ENCODE measurements around the gene WFIKKN1. TPM values are rescaled to one million over a fixed set of nuclear protein-coding genes. Genes with fewer than 3 reads are reported as not detected.

Gene WFIKKN1
- total RNA-seq, 4 donors from 2014 or later: 2.3 to 13.1 (median 4.2) TPM

- Histone ChIP-seq H3K27me3 (no peaks in the 10 kb centered on the region), H3K4me3 (no peak overlapping the region), H3K4me1 (peaks cover 0 to 14% (median 12%) of the 10 kb centered on the region in 4 donors), H3K9me3 (no peaks in the 10 kb centered on the region), H3K36me3 (no peaks in the 10 kb centered on the region), H3K27ac (no peak overlapping the region)
- WGBS, 2 donors (ENCODE audit: low coverage in 1 of 2): 89% methylated on average over 29 of the region's 33 CpGs; no CpG with 5 or more reads in 1 of the 2 donors
- TF ChIP-seq CTCF (IDR thresholded peaks at IDR 0.05) (no peak), EP300 (IDR thresholded peaks at IDR 0.05; ENCODE audit: low read depth) (no peak), POLR2A (IDR thresholded peaks at IDR 0.05) (no peak), POLR2AphosphoS5 (IDR thresholded peaks at IDR 0.05) (no peak)
- DNase-seq: no peak
- in situ Hi-C loops (cut with MboI; ENCODE audit: low pct_ligation_motif_present in 1 of 4, low pct_unique_long_range_greater_than_20kb in 1 of 4, low sequenced_read_pairs in 3 of 4) (no loop called here), intact Hi-C loops (cut with DNase I; ENCODE audit: low total_unique reads) (no loop called here)
Observed at GRCh38 chr16:628321-629061, 2.3 kb upstream of the WFIKKN1 start.

- in situ Hi-C loops (cut with MboI; ENCODE audit: low pct_ligation_motif_present in 1 of 4, low pct_unique_long_range_greater_than_20kb in 1 of 4, low sequenced_read_pairs in 3 of 4): no loop called here
- H3K36me3 ChIP-seq: no peaks in the 10 kb centered on the region
Observed at GRCh38 chr16:629185-629832, 1.5 kb upstream of the WFIKKN1 start.

GRCh38 chr16:629833-630248 lies 944 bp upstream of the WFIKKN1 start:
- no peak overlapping the region for H3K4me3 ChIP-seq
- no peaks in the 10 kb centered on the region for H3K27me3 ChIP-seq
- H3K4me1 ChIP-seq: peaks cover under 1 to 14% (median 13%) of the 10 kb centered on the region in 4 donors
- WGBS, 2 donors (ENCODE audit: low coverage in 1 of 2): 60% methylated on average over 10 of the region's 11 CpGs; no CpG with 5 or more reads in 1 of the 2 donors
- no peak for DNase-seq
- no peak overlapping the region for H3K27ac ChIP-seq
- intact Hi-C loops (cut with DNase I; ENCODE audit: low total_unique reads): loop anchor here (2.0 kb wide), 1 partner anchor 35 kb away; no protein-coding TSS in a partner anchor
- in situ Hi-C loops (cut with MboI; ENCODE audit: low pct_ligation_motif_present in 1 of 4, low pct_unique_long_range_greater_than_20kb in 1 of 4, low sequenced_read_pairs in 3 of 4): no loop called here
- no peaks in the 10 kb centered on the region for H3K9me3 ChIP-seq
- no peaks in the 10 kb centered on the region for H3K36me3 ChIP-seq
- TF ChIP-seq POLR2A (IDR thresholded peaks at IDR 0.05): no peak
- TF ChIP-seq POLR2AphosphoS5 (IDR thresholded peaks at IDR 0.05): no peak
- no peak for TF ChIP-seq CTCF (IDR thresholded peaks at IDR 0.05)
- no peak for TF ChIP-seq EP300 (IDR thresholded peaks at IDR 0.05; ENCODE audit: low read depth)

More at GRCh38 chr16:629185-629832, 1.5 kb upstream of the WFIKKN1 start:
- 84% methylated on average over 17 of the region's 29 CpGs; no CpG with 5 or more reads in 1 of the 2 donors for WGBS, 2 donors (ENCODE audit: low coverage in 1 of 2)
- Histone ChIP-seq H3K4me1 (peaks cover 0 to 14% (median 12%) of the 10 kb centered on the region in 4 donors), H3K27ac (no peak overlapping the region), H3K9me3 (no peaks in the 10 kb centered on the region), H3K4me3 (no peak overlapping the region), H3K27me3 (no peaks in the 10 kb centered on the region)
- intact Hi-C loops (cut with DNase I; ENCODE audit: low total_unique reads): no loop called here
- TF ChIP-seq EP300 (IDR thresholded peaks at IDR 0.05; ENCODE audit: low read depth) (no peak), POLR2A (IDR thresholded peaks at IDR 0.05) (no peak), POLR2AphosphoS5 (IDR thresholded peaks at IDR 0.05) (no peak), CTCF (IDR thresholded peaks at IDR 0.05) (no peak)
- DNase-seq: no peak

- Histone ChIP-seq H3K9me3 (no peaks in the 10 kb centered on the region), H3K27me3 (no peaks in the 10 kb centered on the region), H3K27ac (no peak overlapping the region), H3K4me1 (peaks cover 5 to 19% (median 18%) of the 10 kb centered on the region in 4 donors), H3K4me3 (no peak overlapping the region), H3K36me3 (no peaks in the 10 kb centered on the region)
- no peak for TF ChIP-seq CTCF (IDR thresholded peaks at IDR 0.05)
- no peak for TF ChIP-seq POLR2AphosphoS5 (IDR thresholded peaks at IDR 0.05)
- no peak for TF ChIP-seq POLR2A (IDR thresholded peaks at IDR 0.05)
- TF ChIP-seq EP300 (IDR thresholded peaks at IDR 0.05; ENCODE audit: low read depth): no peak
- in situ Hi-C loops (cut with MboI; ENCODE audit: low pct_ligation_motif_present in 1 of 4, low pct_unique_long_range_greater_than_20kb in 1 of 4, low sequenced_read_pairs in 3 of 4): no loop called here
- WGBS, 2 donors (ENCODE audit: low coverage in 1 of 2): 57% methylated on average over 17 of the region's 29 CpGs; no CpG with 5 or more reads in 1 of the 2 donors
- intact Hi-C loops (cut with DNase I; ENCODE audit: low total_unique reads): loop anchor here (2.0 kb wide), 1 partner anchor 36 kb away; no protein-coding TSS in a partner anchor
- no peak for DNase-seq
Observed at GRCh38 chr16:630249-630814, 453 bp upstream of the WFIKKN1 start.
